Esophagus muscularis mucosa (tissue), 4 donors: ENCODE measurements around the gene KRTAP6-1. TPM values are rescaled to one million over a fixed set of nuclear protein-coding genes. Genes with fewer than 3 reads are reported as not detected.

ENCODE experiments used
- DNase-seq: peaks from one replicate; pipeline ENCODE4 v3.0.0-alpha.2; 2017; ENCODE audit errors: extremely low spot score
- H3K27ac ChIP-seq, 4 donors: fragments of 200-600 bp; sonication (generic); replicated peaks in 1 of 4; 1 replicate in 3 of 4; 2 replicates in 1 of 4; pipeline ENCODE4 v1.5.1; 2016 to 2019; ENCODE audit warnings: mild to moderate bottlenecking in 1 of 4
- H3K27me3 ChIP-seq, 4 donors: fragments of 200-600 bp; sonication (generic); one replicate each; pipeline versions ENCODE4 v1.5.1 to v1.6.0; 2016 to 2019
- H3K36me3 ChIP-seq, 4 donors: fragments of 200-600 bp; sonication (generic); one replicate each; pipeline ENCODE4 v1.5.1; 2016 to 2019
- H3K4me1 ChIP-seq, 4 donors: fragments of 200-600 bp; sonication (generic); one replicate each; pipeline ENCODE4 v1.5.1; 2016 to 2019
- H3K4me3 ChIP-seq, 4 donors: fragments of 200-600 bp; sonication (generic); 1 replicate in 2 of 4; 2 replicates in 2 of 4; pipeline ENCODE4 v1.5.1; 2016 to 2019; ENCODE audit warnings: mild to moderate bottlenecking in 4 of 4, moderate library complexity in 1 of 4
- H3K9me3 ChIP-seq, 4 donors: fragments of 200-600 bp; sonication (generic); 1 replicate in 3 of 4; 2 replicates in 1 of 4; pipeline ENCODE4 v1.5.1; 2016 to 2019
- CTCF ChIP-seq, 3 experiments: fragments of 200-600 bp in 2 of 3; fragments of 450-650 bp in 1 of 3; sonication (generic) in 2 of 3; IDR thresholded peaks; one replicate each; pipeline ENCODE4 v1.5.1; 2017 to 2019; ENCODE audit warnings: antibody characterized with exemption in 3 of 3, mild to moderate bottlenecking in 2 of 3, moderate library complexity in 1 of 3
- EP300 ChIP-seq: sonication (generic); formaldehyde crosslinking; IDR thresholded peaks from one replicate; pipeline ENCODE4 v1.6.1; 2017; ENCODE audit warnings: antibody characterized with exemption
- POLR2A ChIP-seq: fragments of 450-650 bp; IDR thresholded peaks from one replicate; pipeline ENCODE4 v1.6.1; 2017; ENCODE audit warnings: antibody characterized with exemption, moderate library complexity, mild to moderate bottlenecking, low read depth
- POLR2AphosphoS5 ChIP-seq, 2 donors: sonication (generic); formaldehyde crosslinking; IDR thresholded peaks; one replicate each; pipeline ENCODE4 v1.6.1; 2017; ENCODE audit warnings: antibody characterized with exemption in 2 of 2
- WGBS: methylation state at CpG from one replicate; pipeline ENCODE4 v1.1.5; 2018; 5-methylcytosine and 5-hydroxymethylcytosine counted together
- intact Hi-C: fragments of 100-400 bp; cut with DNase I; formaldehyde crosslinking; loops from one replicate; pipeline ENCODE4 v1.15.1; 2023
- total RNA-seq, 4 donors: library from RNA; depleted of rRNA; stranded (reverse); fragments of >200 nt; gene quantifications; one replicate each; pipeline versions ENCODE4 v1.1.0 to v1.2.1, GENCODE V29; 2016

KRTAP6-1 gene
- total RNA-seq, 4 donors from 2014 or later, result not detected

GRCh38 chr21:30620522-30620921, 6.8 kb upstream of the KRTAP6-1 start, which contains the start of gene KRTAP20-4:
Gene KRTAP20-4 (plus strand): TSS chr21:30620627.
- 88% methylated on average over 3 of the region's 3 CpGs for WGBS
- H3K27me3 ChIP-seq, result no peaks in the 10 kb centered on the region
- intact Hi-C loops, result no loop called here
- H3K36me3 ChIP-seq, result no peaks in the 10 kb centered on the region
- H3K4me1 ChIP-seq, result no peaks in the 10 kb centered on the region
- TF ChIP-seq CTCF (IDR thresholded peaks at IDR 0.05), result no peak
- no peak for TF ChIP-seq POLR2A
- H3K27ac ChIP-seq, result no peak within 1 kb of the TSS
- no peak within 1 kb of the TSS for H3K4me3 ChIP-seq
- no peak for DNase-seq
- H3K9me3 ChIP-seq, result no peaks in the 10 kb centered on the region

GRCh38 chr21:30620080-30620479, 6.3 kb upstream of the KRTAP6-1 start:
- TF ChIP-seq EP300 (no peak), POLR2A (no peak), CTCF (IDR thresholded peaks at IDR 0.05) (no peak), POLR2AphosphoS5 (IDR thresholded peaks at IDR 0.05) (no peak)
- H3K4me3 ChIP-seq, result no peak overlapping the region
- no peak for DNase-seq
- no peaks in the 10 kb centered on the region for H3K9me3 ChIP-seq
- H3K27ac ChIP-seq, result no peak overlapping the region
- no peaks in the 10 kb centered on the region for H3K27me3 ChIP-seq
- no peaks in the 10 kb centered on the region for H3K36me3 ChIP-seq
- no peaks in the 10 kb centered on the region for H3K4me1 ChIP-seq
- intact Hi-C loops, result no loop called here

- H3K9me3 ChIP-seq, result no peaks in the 10 kb centered on the region
- no peaks in the 10 kb centered on the region for H3K4me1 ChIP-seq
- TF ChIP-seq POLR2A (no peak), POLR2AphosphoS5 (IDR thresholded peaks at IDR 0.05) (no peak), CTCF (IDR thresholded peaks at IDR 0.05) (no peak), EP300 (no peak)
- 82% methylated on average over 2 of the region's 2 CpGs for WGBS
- DNase-seq, result no peak
- intact Hi-C loops, result no loop called here
- no peaks in the 10 kb centered on the region for H3K36me3 ChIP-seq
- H3K27ac ChIP-seq, result no peak within 1 kb of the TSS
- no peak within 1 kb of the TSS for H3K4me3 ChIP-seq
- no peaks in the 10 kb centered on the region for H3K27me3 ChIP-seq
Observed at GRCh38 chr21:30616125-30616524, 2.4 kb upstream of the KRTAP6-1 start, which contains the start of gene KRTAP20-1. Gene KRTAP20-1 (plus strand): TSS chr21:30616425. CDS start chr21:30616455, 30 bp downstream.

- Histone ChIP-seq H3K27ac (no peak overlapping the region), H3K9me3 (no peaks in the 10 kb centered on the region), H3K27me3 (no peaks in the 10 kb centered on the region), H3K4me1 (no peaks in the 10 kb centered on the region), H3K4me3 (no peak overlapping the region), H3K36me3 (no peaks in the 10 kb centered on the region)
- intact Hi-C loops, result no loop called here
- TF ChIP-seq CTCF (IDR thresholded peaks at IDR 0.05) (no peak), EP300 (no peak), POLR2A (no peak), POLR2AphosphoS5 (IDR thresholded peaks at IDR 0.05) (no peak)
- DNase-seq, result no peak
Observed at GRCh38 chr21:30615199-30615598, 1.5 kb upstream of the KRTAP6-1 start.

GRCh38 chr21:30612132-30612531, 1.6 kb downstream of the KRTAP6-1 start:
- Histone ChIP-seq H3K4me3 (no peak overlapping the region), H3K27ac (no peak overlapping the region), H3K36me3 (no peaks in the 10 kb centered on the region), H3K9me3 (no peaks in the 10 kb centered on the region), H3K4me1 (no peaks in the 10 kb centered on the region), H3K27me3 (no peaks in the 10 kb centered on the region)
- WGBS, result 85% methylated on average over 2 of the region's 2 CpGs
- TF ChIP-seq EP300 (no peak), CTCF (IDR thresholded peaks at IDR 0.05) (no peak), POLR2A (no peak), POLR2AphosphoS5 (IDR thresholded peaks at IDR 0.05) (no peak)
- no peak for DNase-seq
- intact Hi-C loops, result no loop called here
